ENCODE results near the gene AATF.

DNA sequence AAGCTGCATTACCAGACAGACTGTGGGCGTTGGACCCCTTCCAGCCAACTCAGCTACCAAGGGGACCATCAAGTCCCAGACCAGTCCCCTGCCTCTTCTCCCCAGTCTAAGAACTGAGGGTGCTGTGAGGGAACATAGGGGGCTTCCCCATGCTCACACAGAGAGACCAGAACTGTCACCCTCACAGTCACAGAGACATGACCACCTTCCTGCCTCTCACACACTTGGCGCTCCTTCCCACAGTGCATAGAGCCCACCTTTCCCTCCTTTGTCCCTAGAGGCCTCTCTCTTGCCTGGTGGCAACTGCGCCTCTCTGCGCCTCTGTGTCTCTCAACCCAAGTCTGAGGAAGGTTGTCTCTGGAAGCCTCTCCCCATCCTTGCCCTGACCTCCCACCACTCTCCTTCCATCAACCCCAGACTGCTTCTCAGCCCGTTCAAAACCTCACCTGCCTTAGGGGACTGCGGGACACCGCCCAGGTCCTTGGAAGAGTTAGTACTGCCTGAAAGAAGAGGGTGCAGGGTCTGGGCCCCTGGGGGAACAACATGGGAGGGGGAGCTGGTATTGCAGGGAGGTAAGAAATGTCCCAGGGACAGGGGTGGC, 17.6 kb upstream of the AATF start:
- no peak for TF ChIP-seq POLR2AphosphoS5 (IDR thresholded peaks at IDR 0.05; ENCODE audit: low read depth)
- TF ChIP-seq, protein P1, sequence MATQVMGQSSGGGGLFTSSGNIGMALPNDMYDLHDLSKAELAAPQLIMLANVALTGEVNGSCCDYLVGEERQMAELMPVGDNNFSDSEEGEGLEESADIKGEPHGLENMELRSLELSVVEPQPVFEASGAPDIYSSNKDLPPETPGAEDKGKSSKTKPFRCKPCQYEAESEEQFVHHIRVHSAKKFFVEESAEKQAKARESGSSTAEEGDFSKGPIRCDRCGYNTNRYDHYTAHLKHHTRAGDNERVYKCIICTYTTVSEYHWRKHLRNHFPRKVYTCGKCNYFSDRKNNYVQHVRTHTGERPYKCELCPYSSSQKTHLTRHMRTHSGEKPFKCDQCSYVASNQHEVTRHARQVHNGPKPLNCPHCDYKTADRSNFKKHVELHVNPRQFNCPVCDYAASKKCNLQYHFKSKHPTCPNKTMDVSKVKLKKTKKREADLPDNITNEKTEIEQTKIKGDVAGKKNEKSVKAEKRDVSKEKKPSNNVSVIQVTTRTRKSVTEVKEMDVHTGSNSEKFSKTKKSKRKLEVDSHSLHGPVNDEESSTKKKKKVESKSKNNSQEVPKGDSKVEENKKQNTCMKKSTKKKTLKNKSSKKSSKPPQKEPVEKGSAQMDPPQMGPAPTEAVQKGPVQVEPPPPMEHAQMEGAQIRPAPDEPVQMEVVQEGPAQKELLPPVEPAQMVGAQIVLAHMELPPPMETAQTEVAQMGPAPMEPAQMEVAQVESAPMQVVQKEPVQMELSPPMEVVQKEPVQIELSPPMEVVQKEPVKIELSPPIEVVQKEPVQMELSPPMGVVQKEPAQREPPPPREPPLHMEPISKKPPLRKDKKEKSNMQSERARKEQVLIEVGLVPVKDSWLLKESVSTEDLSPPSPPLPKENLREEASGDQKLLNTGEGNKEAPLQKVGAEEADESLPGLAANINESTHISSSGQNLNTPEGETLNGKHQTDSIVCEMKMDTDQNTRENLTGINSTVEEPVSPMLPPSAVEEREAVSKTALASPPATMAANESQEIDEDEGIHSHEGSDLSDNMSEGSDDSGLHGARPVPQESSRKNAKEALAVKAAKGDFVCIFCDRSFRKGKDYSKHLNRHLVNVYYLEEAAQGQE (IDR thresholded peaks at IDR 0.05; ENCODE audit: insufficient replicate concordance, low read depth): no peak
- TF ChIP-seq CTCF (IDR thresholded peaks at IDR 0.05; ENCODE audit: insufficient read depth, low read length): no peak
- no peak for TF ChIP-seq GABPA (IDR thresholded peaks at IDR 0.05; ENCODE audit: low read depth)
- TF ChIP-seq SPI1 (IDR thresholded peaks at IDR 0.05; ENCODE audit: borderline replicate concordance, low read depth): no peak

Measured in HL-60 (cell line).